Stimulated activated CD8-positive, alpha-beta memory T cell treated with anti-CD3 and anti-CD28 coated beads, Interleukin-4, amount 100 ng/mL, for 4 hours (primary cell): ENCODE results near the gene APLP1.
"Not testable (repeated sequence)": the region's sequence is repeated elsewhere in the genome, so short reads cannot be mapped to it uniquely, and the experiment has no call there.

Experiments used
- DNase-seq, 2 donors: peaks; one replicate each; pipeline ENCODE4 v3.0.0-alpha.2; 2020; ENCODE audit warnings: low read depth in 2 of 2, low spot score in 1 of 2

The APLP1 gene

DNA sequence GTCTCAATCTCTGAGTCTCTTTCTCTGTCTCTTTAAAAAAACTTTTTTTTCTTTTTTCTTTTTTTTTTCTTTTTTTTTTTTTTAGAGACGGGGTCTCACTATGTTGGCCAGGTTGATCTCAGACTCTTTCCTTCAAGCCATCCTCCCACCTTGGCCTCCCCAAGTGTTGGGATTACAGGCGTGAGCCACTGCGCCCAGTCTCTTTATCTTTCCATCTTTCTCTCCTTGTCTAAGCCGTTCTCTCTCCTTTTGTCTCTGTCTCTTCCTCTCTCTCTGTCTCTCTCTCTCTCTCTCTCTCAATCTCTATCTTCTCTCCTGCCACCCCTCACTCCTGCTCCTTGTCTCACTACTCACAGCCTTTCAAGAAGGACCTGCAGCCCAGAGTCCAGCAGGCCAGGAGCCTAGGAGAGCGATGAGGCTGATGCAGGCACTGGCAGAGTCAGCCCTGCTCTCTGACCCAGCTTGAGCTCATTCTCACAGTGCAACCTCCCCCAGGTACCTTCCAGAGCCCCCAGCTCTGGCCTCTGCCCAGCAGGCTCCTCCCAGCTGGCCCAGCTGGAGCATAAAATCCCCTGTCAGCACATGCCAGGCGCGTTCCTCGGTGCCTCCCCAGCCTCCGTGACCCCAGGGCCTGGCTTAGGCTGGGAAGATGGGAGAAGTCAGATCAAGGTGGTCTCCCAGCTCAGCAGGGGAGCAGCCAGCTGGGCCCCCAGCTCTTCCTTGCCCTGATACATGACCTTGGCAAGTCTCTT lies 16.2 kb upstream of the APLP1 start, which contains the start of gene NPHS1:
TSS of gene NPHS1 (minus strand) at position 476 of the 752 bp plus-strand sequence. CDS start 667 bp downstream, outside the sequence.
- no peak for DNase-seq

DNA sequence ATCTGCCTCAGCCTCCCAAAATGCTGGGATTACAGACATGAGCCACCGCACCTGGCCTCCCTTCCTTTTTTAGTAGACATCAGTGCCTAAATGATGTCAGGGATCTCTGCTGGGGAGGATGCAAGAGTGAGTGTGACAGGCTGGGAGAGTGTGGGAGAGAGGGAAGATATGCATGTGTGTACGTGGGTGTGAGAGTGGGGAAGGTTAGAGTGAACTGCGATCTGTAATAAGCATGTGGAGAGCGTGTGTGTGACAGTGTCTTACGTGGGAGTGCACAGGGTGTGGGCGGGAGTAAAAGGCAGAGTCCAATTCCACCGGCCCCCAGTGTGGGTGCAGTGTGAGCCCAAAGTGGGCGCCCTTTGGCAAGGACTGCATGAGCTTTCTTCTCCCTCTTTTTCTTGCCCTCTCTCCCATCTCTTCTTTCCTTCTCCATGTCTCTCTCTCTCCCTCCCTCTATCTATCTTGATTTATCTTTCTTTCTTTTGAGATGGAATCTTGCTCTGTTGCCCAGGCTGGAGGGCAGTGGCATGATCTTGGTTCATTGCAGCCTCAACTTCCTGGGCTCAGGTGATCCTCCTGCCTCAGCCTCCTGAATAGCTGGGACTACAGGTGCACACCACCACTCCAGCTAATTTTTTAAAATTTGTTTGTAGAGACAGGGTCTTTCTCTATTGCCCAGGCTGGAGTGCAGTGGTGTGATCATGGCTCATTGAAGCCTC lies 15.2 kb upstream of the APLP1 start:
- no peak for DNase-seq

DNA sequence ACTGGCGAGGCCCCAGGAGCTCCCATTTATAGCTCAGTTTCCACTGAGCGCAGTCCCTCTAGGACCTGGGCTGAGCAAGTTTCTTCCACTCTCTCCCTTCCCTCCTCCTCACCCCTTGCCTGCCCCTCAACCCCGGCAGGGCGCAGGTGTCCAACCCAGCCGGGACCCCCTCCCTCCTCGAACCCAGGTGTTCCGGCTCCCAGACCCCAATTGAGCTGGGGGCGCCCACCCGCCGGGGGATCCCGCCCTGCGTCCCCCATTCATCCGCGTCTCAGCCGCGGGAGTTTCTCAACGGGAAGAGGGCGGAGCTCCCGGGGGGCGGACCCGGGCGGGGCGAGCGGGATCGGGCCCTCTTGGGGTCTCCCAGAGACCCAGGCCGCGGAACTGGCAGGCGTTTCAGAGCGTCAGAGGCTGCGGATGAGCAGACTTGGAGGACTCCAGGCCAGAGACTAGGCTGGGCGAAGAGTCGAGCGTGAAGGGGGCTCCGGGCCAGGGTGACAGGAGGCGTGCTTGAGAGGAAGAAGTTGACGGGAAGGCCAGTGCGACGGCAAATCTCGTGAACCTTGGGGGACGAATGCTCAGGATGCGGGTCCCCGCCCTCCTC lies 11.7 kb upstream of the APLP1 start, which contains the start of gene KIRREL2:
TSS of gene KIRREL2 (plus strand) at position 366 of the 604 bp plus-strand sequence. CDS start at position 575, 209 bp downstream.
- DNase-seq = no peak

DNA sequence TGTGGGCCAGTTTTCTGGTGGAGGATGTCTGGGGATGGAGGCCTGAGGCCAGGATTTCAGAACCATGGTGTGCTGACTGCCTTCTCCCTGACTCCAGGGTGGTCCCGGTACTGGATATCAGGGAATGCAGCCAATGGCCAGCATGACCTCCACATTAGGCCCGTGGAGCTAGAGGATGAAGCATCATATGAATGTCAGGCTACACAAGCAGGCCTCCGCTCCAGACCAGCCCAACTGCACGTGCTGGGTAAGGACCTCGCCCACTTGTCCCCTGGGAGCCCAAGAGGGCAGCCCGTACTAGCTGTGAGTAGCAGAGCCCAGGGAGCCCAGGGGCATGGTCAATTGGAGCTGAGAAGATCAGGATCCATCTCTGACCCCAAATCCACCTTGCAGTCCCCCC lies 10.1 kb upstream of the APLP1 start:
- DNase-seq = no peak

DNA sequence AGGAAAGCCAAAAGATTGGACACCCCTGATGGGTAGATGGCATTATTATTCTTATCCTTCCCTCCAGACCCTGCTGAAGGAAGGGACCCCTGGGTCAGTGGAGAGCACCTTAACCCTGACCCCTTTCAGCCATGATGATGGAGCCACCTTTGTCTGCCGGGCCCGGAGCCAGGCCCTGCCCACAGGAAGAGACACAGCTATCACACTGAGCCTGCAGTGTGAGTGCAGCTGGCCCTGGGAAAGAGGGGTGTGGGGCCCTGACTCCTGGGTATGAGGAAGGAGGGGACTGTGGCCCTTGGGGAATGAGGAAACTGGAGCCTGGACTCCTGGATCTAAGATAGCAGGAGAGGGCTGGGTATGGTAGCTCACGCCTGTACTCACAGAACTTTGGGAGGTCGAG lies 9.0 kb upstream of the APLP1 start:
- no peak for DNase-seq

DNA sequence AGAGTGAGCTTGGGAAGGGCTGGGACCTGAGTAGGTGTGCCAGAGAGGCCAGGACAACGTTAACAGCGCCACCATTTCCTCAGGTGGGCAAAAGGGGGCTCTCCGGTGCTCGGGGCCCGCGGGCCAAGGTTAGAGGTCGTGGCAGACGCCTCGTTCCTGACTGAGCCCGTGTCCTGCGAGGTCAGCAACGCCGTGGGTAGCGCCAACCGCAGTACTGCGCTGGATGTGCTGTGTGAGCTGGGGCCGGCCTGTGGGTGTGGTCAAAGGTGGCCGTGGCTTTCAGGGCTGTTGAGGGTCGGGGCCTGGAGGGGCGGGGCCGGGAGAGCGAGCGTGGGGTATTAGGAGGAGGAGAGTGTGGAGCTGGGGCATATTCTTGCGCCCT lies 7.9 kb upstream of the APLP1 start:
- DNase-seq = no peak

DNA sequence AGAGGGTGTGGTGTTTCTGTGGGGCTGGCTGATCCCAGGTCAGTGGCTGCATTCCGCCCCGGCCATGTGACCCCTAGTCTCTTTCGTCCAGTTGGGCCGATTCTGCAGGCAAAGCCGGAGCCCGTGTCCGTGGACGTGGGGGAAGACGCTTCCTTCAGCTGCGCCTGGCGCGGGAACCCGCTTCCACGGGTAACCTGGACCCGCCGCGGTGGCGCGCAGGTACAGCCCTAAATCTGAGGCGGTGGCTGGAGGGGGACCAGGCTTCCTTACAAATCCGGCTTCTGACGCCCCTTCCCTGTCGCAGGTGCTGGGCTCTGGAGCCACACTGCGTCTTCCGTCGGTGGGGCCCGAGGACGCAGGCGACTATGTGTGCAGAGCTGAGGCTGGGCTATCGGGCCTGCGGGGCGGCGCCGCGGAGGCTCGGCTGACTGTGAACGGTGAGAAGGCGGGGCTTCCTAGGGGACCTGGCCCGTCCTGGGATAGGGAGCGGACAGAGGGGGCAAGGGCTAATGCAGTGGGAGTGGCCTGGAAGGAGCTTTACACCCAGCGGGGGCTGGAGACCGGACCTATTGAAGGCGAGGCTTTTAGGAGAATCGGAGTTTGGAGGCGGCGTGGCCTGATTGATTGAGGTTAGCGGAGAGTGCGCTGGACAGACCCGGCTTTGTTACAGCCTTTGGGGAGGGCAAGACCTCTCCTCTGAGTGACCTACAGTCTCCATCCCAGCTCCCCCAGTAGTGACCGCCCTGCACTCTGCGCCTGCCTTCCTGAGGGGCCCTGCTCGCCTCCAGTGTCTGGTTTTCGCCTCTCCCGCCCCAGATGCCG lies 7.3 kb upstream of the APLP1 start:
- no peak for DNase-seq

DNA sequence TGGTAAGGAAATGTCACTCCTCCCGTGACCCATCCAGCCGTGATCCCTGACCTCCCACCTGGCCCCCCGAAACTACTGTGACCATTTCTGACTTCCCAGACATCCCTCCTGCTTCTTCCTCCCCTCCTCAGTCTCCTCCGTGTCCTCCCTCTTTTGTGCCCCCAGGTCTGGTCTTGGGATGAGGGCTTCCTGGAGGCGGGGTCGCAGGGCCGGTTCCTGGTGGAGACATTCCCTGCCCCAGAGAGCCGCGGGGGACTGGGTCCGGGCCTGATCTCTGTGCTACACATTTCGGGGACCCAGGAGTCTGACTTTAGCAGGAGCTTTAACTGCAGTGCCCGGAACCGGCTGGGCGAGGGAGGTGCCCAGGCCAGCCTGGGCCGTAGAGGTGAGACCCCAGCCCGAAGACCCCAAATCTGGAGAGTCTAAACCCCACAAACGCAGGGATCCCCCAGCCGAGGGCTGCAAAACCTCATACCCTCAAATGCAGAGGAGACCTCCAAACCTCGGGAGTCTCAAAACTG lies 6.7 kb upstream of the APLP1 start:
- DNase-seq = no peak

DNA sequence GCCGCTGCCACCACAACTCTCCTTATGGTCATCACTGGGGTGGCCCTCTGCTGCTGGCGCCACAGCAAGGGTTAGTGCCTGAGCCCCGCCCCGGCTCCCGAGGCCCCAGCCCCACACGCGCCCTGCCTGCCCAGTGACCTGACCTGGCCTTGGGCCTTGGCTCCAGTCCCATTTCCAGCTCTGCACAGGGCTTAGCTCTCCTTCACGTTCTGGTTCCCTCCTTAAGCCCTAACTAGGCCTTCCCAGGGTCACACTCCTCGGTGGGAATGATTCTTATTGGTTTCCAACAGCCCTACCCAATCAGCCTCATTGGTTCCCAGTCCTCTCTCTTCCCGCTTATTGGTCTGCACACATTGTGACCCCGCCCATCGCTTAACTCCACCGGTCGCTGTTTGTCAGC lies 5.8 kb upstream of the APLP1 start:
- no peak for DNase-seq

DNA sequence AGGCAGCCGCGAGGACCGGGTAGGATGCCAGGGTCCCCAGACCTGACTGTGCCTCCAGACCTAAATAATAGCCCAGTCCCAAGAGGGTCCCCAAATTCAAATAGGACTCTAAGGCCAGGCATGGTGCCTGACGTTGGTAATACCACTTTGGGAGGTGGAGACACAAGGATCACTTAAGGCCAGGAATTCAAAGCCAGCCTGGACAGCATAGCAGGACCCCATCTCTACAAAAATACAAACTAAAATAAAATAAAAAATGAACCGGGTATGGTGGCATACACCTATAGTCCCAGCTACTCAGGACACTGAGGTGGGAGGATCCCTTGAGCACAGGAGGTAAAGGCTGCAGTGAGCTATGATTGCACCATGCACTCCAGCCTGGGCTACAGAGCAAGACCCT lies 5.4 kb upstream of the APLP1 start:
- DNase-seq = no peak

DNA sequence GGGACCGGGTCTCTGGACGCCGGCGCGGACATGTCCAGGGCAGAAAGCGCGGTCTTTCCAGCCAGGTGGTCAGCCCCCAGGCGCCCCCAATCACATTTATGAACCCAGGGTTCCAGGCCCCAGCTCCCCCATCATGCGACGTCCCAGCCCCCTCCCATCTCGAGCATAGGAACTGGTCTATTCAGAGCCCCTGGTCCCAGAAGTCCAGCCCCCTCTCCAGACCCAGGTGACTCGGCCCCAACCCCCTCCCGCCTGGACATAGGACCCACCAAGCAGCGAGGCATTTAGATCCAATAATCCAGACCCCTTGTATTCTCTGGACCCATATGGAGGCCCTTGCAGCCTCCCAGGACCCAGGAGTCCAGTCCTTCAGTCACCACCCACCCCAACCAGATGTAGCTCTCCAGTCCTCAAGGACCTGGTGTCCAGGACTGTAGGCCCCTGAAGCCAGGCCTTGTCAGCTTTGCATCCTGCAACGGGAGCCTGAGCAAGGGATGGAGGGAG lies 501 bp downstream of the APLP1 start:
- no peak for DNase-seq

DNA sequence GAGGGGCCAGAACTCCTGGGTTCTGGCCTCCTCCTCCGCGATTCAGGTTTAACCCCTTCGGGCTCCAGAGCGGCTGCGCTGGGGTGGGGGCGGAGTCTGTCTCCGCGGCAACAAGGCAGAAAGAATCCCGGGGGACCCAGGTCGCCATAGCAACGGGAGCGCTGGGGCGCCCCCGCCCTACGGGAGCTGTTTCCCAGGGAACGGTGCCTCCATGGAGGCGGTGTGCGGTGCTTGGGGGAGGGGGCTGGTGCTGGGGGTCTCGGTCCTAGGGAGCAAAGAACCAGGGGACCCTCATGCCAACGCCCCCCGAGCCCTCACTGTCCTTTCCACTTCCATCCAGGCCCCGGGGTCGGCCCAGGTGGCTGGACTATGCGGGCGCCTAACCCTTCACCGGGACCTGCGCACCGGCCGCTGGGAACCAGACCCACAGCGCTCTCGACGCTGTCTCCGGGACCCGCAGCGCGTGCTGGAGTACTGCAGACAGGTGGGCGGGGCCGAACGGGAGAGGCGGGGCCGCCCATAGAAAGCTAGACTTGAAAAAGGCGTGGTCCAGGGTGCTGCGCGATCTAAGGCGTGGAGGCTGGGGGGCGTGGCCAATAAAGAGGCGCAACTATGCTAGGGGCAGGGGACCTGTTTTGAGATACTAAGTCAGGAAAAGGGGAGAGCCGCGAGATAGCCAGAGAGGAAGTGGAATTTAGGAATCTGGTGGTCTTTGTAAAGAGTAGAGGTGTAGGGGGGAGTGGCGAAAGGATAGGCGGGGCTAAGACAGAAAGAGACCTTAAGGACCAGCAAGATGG lies 1.2 kb downstream of the APLP1 start:
- DNase-seq = peak; percentile 35 to 64

DNA sequence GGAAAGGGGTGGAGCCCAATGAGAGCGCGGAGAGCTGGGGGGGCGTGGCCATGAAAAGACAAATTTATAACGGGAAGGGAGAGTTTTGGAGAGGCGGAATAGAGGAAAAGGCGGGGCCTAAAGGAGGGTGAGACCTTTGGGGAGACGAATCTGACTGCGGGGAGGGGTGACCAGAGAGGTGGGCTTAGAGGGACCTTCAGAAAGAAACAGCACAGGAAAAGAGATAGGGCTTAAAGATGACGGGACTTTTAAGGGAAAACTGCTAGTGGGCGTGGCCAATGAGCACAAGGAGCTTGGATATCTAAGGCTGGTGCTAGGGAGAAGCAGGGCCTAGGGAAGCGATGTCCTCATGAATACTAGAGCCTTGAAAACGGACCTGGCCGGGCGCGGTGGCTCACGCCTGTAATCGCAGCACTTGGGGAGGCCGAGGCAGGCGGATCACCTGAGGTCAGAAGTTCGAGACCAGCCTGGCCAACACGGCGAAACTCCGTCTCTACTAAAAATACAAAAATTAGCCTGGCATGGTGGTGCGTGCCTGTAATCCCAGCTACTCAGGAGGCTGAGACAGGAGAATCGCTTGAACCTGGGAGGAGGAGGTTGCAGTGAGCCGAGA lies 1.9 kb downstream of the APLP1 start:
- not testable (repeated sequence) for DNase-seq

DNA sequence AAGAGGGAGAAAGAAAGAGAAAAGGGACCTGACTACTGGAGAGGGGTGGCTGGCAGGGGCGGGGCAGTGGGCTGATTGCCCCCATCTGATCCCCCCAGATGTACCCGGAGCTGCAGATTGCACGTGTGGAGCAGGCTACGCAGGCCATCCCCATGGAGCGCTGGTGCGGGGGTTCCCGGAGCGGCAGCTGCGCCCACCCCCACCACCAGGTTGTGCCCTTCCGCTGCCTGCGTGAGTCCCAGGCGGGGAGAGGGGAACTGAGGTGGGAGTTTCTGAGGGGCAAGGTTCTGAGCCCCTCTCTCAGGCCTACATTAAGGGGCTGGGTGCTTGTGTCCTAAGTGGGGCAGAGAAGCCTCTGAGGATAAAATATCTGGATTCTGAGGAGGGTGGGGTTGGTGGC lies 2.4 kb downstream of the APLP1 start:
- DNase-seq = no peak

DNA sequence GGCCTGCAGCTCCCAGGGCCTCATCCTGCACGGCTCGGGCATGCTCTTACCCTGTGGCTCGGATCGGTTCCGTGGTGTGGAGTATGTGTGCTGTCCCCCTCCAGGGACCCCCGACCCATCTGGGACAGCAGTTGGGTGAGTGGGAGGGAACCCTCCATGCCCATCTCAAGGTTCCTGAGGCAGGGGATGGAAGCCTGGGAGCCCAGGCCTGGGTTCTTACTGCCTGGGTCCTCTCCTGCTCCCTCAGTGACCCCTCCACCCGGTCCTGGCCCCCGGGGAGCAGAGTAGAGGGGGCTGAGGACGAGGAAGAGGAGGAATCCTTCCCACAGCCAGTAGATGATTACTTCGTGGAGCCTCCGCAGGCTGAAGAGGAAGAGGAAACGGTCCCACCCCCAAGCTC lies 3.2 kb downstream of the APLP1 start:
- no peak for DNase-seq

DNA sequence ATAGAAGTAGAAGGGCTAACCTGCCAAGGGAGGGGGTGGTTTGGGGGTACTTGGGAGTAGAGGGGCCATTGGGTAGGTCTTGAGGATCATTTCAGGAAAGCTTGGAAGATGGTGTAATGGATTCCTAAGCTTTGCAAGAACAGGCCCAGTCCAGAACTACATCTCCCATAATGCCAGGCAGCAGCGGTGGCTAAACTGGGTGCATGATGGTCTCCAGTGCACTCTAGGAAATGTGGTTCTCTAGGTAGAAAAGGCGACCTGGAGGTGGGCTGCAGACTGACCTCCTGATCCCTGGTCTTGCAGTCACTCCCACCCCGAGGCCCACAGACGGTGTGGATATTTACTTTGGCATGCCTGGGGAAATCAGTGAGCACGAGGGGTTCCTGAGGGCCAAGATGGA lies 3.8 kb downstream of the APLP1 start:
- DNase-seq = no peak

DNA sequence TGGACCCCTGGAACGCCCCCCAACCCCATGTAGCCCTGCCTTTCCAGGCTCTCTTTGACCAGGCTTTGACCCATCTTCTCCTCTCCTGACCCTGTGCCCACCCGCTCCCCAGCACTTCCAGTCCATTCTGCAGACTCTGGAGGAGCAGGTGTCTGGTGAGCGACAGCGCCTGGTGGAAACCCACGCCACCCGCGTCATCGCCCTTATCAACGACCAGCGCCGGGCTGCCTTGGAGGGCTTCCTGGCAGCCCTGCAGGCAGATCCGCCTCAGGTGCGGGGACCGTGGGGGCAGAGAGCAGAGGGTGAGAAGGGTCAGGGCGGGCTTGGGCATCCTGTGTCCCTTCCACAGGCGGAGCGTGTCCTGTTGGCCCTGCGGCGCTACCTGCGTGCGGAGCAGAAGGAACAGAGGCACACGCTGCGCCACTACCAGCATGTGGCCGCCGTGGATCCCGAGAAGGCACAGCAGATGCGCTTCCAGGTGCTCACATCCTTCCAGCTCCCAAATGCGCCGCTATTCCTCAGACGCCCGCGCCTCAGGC lies 6.1 kb downstream of the APLP1 start:
- DNase-seq = no peak

DNA sequence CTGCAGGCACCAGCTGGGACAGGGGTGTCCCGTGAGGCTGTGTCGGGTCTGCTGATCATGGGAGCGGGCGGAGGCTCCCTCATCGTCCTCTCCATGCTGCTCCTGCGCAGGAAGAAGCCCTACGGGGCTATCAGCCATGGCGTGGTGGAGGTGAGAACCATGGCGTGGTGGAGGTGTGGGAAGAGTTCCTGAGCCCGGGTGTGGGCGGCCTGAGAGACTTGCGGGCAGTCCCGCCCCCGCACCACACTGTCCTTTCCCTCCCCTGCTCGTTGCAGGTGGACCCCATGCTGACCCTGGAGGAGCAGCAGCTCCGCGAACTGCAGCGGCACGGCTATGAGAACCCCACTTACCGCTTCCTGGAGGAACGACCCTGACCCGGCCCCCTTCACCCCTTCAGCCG lies 10.7 kb downstream of the APLP1 start:
- DNase-seq = no peak

DNA sequence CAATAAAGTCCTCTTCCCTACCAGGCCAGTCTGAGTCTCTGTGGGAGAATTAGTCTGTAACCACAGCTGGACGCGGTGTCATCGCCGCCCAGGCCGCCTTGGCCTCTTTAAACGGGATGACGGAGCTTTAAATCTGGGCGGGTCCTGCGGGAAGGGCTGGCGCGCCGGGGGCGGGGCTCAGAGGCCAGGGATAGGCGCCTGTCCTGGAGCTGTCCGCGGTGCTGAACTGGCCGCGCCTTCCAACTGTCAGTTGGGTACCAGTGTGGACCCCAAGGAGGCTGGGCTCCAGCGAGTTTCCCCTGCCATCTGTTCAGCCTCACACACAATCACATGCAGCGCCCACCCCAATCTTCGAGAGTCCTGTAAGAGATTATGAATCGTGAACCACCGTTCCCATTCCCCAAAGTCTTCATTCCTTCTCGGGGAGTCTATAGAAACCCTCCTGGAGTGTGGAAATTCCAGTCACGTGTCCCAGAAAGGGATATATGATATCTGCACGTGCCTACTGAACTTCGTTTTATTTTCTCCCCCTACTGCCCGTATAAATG lies 11.5 kb downstream of the APLP1 start:
- no peak for DNase-seq
